Left ventricle myocardium inferior (tissue), 1 donor: Measurements from ENCODE around the gene C9orf78. TPM values are rescaled to one million over a fixed set of nuclear protein-coding genes. Genes with fewer than 3 reads are reported as not detected.
A peak's percentile ranks its signal among the peaks of the same experiment; 100 is the strongest.

Experiments used
- DNase-seq: peaks from one replicate; pipeline ENCODE4 v3.0.0-alpha.2; 2020
- H3K27ac ChIP-seq: fragments of 200-600 bp; replicated peaks from 2 replicates; pipeline ENCODE4 v1.8.0; 2021
- H3K27me3 ChIP-seq: fragments of 200-600 bp; 2 replicates; pipeline ENCODE4 v1.8.0; 2021; ENCODE audit warnings: low read depth
- H3K36me3 ChIP-seq: fragments of 200-600 bp; 2 replicates; pipeline ENCODE4 v1.8.0; 2021
- H3K4me1 ChIP-seq: fragments of 200-600 bp; 2 replicates; pipeline ENCODE4 v1.8.0; 2021
- H3K4me3 ChIP-seq: fragments of 200-600 bp; 2 replicates; pipeline ENCODE4 v1.8.0; 2021; ENCODE audit warnings: mild to moderate bottlenecking, moderate library complexity
- H3K9me3 ChIP-seq: fragments of 200-600 bp; replicated peaks from 2 replicates; pipeline ENCODE4 v1.8.0; 2021
- intact Hi-C: fragments of 100-400 bp; cut with micrococcal nuclease; formaldehyde crosslinking; loops from one replicate; pipeline ENCODE4 v1.11.0; 2022
- total RNA-seq: library from RNA; stranded (reverse); fragmentation: NEBNext Ultra II Directional; extraction: Animal tissue kit (Norgen Biotek cat#: 25700); gene quantifications from one replicate; pipeline ENCODE4 v1.2.1, GENCODE V29; 2021
- TF ChIP-seq, protein P1 (sequence below): fragments of 200-600 bp; IDR thresholded peaks from 2 replicates; pipeline ENCODE4 v1.8.0; 2021; ENCODE audit warnings: antibody characterized with exemption, mild to moderate bottlenecking, borderline replicate concordance
- donor health status: DM: no; HTN: yes; CAD: no; lungs with severe emphysema.

The C9orf78 gene
- total RNA-seq, 1 donor from 2014 or later, result 30.0 TPM

DNA sequence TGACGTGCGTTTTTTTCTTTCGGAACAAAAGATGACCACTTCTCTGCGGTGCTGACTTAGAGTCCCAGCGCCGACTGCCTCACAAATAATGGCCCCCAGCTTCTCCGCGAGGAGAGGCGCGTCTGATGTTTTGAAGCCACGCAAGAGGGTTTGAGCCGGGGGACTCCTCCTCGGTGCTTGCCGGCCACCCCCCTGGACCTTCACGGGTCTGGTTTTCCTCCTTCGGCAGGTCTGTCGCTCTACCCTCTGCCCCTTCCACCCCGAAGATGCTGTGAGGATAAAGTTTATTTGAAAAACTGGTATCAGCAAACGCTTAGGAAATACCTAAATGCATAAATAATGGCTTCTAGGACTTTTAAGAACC is 767 bp upstream of the C9orf78 start:
- peaks cover 26% of the 10 kb centered on the region for H3K36me3 ChIP-seq
- TF ChIP-seq, protein P1, sequence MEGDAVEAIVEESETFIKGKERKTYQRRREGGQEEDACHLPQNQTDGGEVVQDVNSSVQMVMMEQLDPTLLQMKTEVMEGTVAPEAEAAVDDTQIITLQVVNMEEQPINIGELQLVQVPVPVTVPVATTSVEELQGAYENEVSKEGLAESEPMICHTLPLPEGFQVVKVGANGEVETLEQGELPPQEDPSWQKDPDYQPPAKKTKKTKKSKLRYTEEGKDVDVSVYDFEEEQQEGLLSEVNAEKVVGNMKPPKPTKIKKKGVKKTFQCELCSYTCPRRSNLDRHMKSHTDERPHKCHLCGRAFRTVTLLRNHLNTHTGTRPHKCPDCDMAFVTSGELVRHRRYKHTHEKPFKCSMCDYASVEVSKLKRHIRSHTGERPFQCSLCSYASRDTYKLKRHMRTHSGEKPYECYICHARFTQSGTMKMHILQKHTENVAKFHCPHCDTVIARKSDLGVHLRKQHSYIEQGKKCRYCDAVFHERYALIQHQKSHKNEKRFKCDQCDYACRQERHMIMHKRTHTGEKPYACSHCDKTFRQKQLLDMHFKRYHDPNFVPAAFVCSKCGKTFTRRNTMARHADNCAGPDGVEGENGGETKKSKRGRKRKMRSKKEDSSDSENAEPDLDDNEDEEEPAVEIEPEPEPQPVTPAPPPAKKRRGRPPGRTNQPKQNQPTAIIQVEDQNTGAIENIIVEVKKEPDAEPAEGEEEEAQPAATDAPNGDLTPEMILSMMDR, result no peak
- peak overlapping the region; percentile 80 for H3K27ac ChIP-seq
- H3K9me3 ChIP-seq, result no peaks in the 10 kb centered on the region
- intact Hi-C loops, result no loop called here
- H3K4me1 ChIP-seq, result peaks cover 40% of the 10 kb centered on the region
- H3K4me3 ChIP-seq, result peak overlapping the region; percentile 83
- DNase-seq, result no peak
- no peaks in the 10 kb centered on the region for H3K27me3 ChIP-seq

DNA sequence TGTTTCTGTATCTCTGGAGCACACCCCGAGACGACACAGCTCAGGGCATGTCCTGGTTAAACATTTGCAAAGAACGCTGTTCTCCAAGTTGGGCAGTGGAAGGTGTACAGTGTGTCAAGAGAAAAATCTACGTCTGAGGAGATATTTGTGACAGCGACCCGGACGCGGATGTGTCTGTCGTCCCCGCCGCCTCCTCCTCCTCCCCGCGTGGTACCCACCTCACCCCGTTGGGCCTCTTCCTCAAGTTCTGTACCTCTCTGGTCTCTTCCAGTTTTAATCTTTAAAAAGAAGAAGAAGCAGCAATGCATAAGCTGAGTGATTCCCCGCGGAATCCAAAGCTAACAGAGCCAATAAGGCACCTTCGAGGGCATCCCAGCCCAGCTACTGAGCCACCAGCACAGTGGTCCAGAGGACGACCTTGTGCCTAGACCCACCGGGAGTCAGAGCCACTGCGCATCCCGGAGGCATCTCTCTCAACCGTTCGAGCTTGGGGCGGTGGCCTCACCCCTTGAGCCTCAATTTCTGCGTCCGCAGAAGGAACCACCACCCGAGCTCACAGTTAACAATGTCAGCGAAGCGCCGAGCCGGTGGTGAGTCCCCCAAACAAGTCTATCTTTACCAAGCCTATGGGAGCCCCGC is 467 bp downstream of the C9orf78 start:
- Histone ChIP-seq H3K4me3 (peak overlapping the region; percentile 83), H3K36me3 (peaks cover 38% of the 10 kb centered on the region), H3K27me3 (no peaks in the 10 kb centered on the region), H3K4me1 (peaks cover 37% of the 10 kb centered on the region), H3K27ac (peak overlapping the region; percentile 80), H3K9me3 (no peaks in the 10 kb centered on the region)
- TF ChIP-seq, protein P1, result no peak
- intact Hi-C loops, result no loop called here
- no peak for DNase-seq

DNA sequence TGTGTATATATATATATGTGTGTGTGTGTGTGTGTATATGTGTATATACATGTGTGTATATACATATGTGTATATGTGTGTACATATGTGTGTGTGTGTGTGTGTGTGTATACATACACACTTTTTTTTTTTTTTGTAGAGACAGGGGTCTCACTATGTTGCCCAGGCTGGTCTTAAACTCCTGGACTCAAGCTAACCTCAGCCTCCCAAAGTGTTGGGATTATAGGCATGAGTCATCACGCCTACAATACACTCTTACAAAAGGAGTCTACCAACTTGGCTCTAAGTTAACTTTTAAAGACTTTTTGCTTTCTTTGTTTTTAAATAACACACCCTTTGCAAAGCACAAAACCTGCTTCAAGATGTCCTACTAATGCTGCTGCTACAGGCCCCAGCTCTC is 2.1 kb downstream of the C9orf78 start:
- intact Hi-C loops, result no loop called here
- Histone ChIP-seq H3K4me3 (no peak overlapping the region), H3K36me3 (peaks cover 54% of the 10 kb centered on the region), H3K4me1 (peaks cover 36% of the 10 kb centered on the region), H3K27me3 (no peaks in the 10 kb centered on the region), H3K9me3 (no peaks in the 10 kb centered on the region), H3K27ac (no peak overlapping the region)
- TF ChIP-seq, protein P1, result no peak
- DNase-seq, result no peak

DNA sequence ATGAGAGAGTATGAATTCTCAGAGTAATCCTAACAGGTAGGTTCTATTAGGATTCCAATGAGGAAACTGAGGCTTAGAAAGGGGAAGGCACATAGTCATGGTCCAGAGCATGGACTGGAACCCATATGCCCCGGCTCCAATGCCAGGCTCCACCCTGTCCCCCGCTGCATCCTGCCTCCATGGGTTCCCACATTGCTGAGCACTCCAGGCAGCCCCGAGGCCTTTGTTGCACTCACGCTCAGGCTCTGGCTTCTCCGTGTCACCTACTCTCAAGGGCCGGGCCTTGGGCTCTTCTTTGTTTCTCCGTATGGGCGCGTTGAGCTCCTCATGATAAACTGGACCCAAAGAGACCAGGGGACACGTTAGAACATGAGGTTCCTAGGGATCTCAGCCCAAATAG is 6.1 kb downstream of the C9orf78 start:
- no peak for DNase-seq
- Histone ChIP-seq H3K9me3 (no peaks in the 10 kb centered on the region), H3K27ac (peak overlapping the region; percentile 17), H3K36me3 (peaks cover 66% of the 10 kb centered on the region), H3K27me3 (no peaks in the 10 kb centered on the region), H3K4me3 (no peak overlapping the region), H3K4me1 (peaks cover 6% of the 10 kb centered on the region)
- TF ChIP-seq, protein P1, result no peak
- intact Hi-C loops, result no loop called here

DNA sequence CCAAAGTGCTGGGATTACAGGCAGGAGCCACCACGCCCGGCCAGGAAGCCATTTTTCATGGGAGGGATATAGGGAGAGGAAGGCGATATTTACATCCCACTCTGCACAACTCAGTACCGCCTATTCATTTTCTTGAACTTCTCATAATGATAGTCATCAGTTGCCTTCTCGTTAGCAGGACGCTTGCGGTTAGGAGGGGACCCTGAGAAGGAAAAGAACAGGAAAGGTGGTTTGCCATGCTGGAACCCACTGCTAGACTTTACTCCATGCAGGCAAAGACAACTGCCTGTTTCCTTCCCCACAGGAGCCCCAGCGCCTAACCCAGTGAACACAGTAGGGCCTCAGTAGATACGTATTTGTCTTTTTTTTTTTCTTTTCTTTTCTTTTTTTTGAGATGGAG is 7.0 kb downstream of the C9orf78 start:
- Histone ChIP-seq H3K36me3 (peaks cover 63% of the 10 kb centered on the region), H3K4me1 (peaks cover 3% of the 10 kb centered on the region), H3K9me3 (no peaks in the 10 kb centered on the region), H3K4me3 (no peak overlapping the region), H3K27me3 (no peaks in the 10 kb centered on the region), H3K27ac (no peak overlapping the region)
- no peak for DNase-seq
- intact Hi-C loops, result no loop called here
- TF ChIP-seq, protein P1, result no peak

DNA sequence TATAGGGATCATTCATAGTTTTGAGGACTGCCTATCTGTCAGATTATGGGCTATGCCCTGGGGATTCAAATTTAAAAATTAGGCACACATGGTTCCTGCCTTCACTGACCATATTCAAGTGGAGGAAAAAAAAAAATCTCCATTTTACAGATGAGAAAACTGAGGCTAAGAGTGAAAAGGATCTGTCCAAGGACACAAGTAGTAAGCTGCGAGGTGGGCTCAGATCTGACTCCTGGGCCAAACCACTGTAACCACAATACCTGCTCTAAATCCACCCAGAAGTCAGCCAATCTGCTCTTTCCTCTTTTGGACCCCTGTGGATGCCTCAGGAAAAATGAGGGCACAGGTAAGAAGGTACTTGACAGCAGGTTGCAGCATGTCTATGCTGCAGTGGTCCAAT is 8.3 kb downstream of the C9orf78 start:
- Histone ChIP-seq H3K27ac (no peak overlapping the region), H3K4me1 (peaks cover 9% of the 10 kb centered on the region), H3K9me3 (no peaks in the 10 kb centered on the region), H3K36me3 (peaks cover 57% of the 10 kb centered on the region), H3K27me3 (no peaks in the 10 kb centered on the region), H3K4me3 (no peak overlapping the region)
- no peak for DNase-seq
- TF ChIP-seq, protein P1, result no peak
- intact Hi-C loops, result no loop called here
